K562 (cell line): ENCODE data around the gene OR2B2.

ENCODE experiments used
- BACH1 ChIP-seq: fragments of 200-800 bp; sonication (Bioruptor generic); IDR thresholded peaks from 2 replicates; pipeline ENCODE4 v1.6.1; 2016; ENCODE audit warnings: missing genetic modification characterization, missing compliant biosample characterization
- EP300 ChIP-seq: IDR thresholded peaks from 2 replicates; pipeline ENCODE4 v1.6.1; 2012; ENCODE audit warnings: low read length, improper control_type of control experiment
- JUN ChIP-seq, 2 experiments: sonication (generic) in 1 of 2; formaldehyde crosslinking in 1 of 2; IDR thresholded peaks; 2 replicates each; pipeline versions ENCODE4 v1.6.1 to v1.8.0; 2012 to 2022; ENCODE audit warnings: borderline replicate concordance in 2 of 2, mild to moderate bottlenecking in 2 of 2, improper control_type of control experiment in 1 of 2, low read depth in 1 of 2, low read length in 1 of 2, missing genetic modification reagents in 1 of 2
- KDM4B ChIP-seq, 2 experiments: fragments of 450-650 bp in 1 of 2; sonication (generic) in 1 of 2; IDR thresholded peaks; 2 replicates each; pipeline ENCODE4 v1.6.1; 2016 to 2017; ENCODE audit warnings: borderline replicate concordance in 2 of 2, antibody characterized with exemption in 1 of 2, low read depth in 1 of 2, mild to moderate bottlenecking in 1 of 2
- NFE2 ChIP-seq: IDR thresholded peaks from 2 replicates; pipeline ENCODE4 v1.6.1; 2014; ENCODE audit warnings: antibody characterized with exemption, low read depth
- NFE2L1 ChIP-seq: fragments of 450-650 bp; IDR thresholded peaks from 2 replicates; pipeline ENCODE4 v1.6.1; 2016; ENCODE audit warnings: missing genetic modification characterization, low read depth, mild to moderate bottlenecking, missing compliant biosample characterization, moderate library complexity, borderline replicate concordance
- POLR2AphosphoS5 ChIP-seq: IDR thresholded peaks from 2 replicates; pipeline ENCODE4 v1.6.1; 2011; ENCODE audit warnings: mild to moderate bottlenecking, low read depth, low read length, moderate library complexity; ENCODE audit not compliant: control insufficient read depth, insufficient read depth
- TEAD2 ChIP-seq: fragments of 450-650 bp; IDR thresholded peaks from 2 replicates; pipeline ENCODE4 v1.6.1; 2016; ENCODE audit warnings: missing genetic modification characterization, control low read depth, missing compliant biosample characterization
- ZBTB8A ChIP-seq: fragments of 450-650 bp; IDR thresholded peaks from 2 replicates; pipeline ENCODE4 v1.6.1; 2018; ENCODE audit warnings: mild to moderate bottlenecking, moderate library complexity; ENCODE audit not compliant: partially characterized antibody
- ZFP1 ChIP-seq: fragments of 450-650 bp; formaldehyde crosslinking; IDR thresholded peaks from 2 replicates; pipeline ENCODE4 v1.4.0; 2020; ENCODE audit warnings: mild to moderate bottlenecking, mixed read lengths
- TF ChIP-seq, protein P1 (sequence below), 2 experiments: fragments of 450-650 bp; formaldehyde crosslinking in 1 of 2; IDR thresholded peaks; 2 replicates each; pipeline versions ENCODE4 v1.4.0 to v1.6.1; 2014 to 2020; ENCODE audit warnings: mild to moderate bottlenecking in 2 of 2, borderline replicate concordance in 1 of 2, low read depth in 1 of 2
- TF ChIP-seq, protein P2 (sequence below), 3 experiments: IDR thresholded peaks in 2 of 3; conservative IDR thresholded peaks in 1 of 3; 2 replicates each; pipeline ENCODE4 v1.5.1; 2011 to 2012; ENCODE audit warnings: low read length in 3 of 3, mild to moderate bottlenecking in 3 of 3, control low read depth in 2 of 3, improper control_type of control experiment in 1 of 3, inconsistent platforms in 1 of 3, low read depth in 1 of 3, mixed read lengths in 1 of 3, moderate library complexity in 1 of 3; ENCODE audit not compliant: insufficient read depth in 2 of 3
- TF ChIP-seq, protein P3 (sequence below): fragments of 450-650 bp; IDR thresholded peaks from 2 replicates; pipeline ENCODE4 v1.6.1; 2016; ENCODE audit warnings: borderline replicate concordance
- TF ChIP-seq, protein P4 (sequence below): conservative IDR thresholded peaks from 2 replicates; pipeline ENCODE4 v1.6.1; 2011; ENCODE audit warnings: low read depth, mild to moderate bottlenecking, low read length; ENCODE audit not compliant: control insufficient read depth

DNA sequence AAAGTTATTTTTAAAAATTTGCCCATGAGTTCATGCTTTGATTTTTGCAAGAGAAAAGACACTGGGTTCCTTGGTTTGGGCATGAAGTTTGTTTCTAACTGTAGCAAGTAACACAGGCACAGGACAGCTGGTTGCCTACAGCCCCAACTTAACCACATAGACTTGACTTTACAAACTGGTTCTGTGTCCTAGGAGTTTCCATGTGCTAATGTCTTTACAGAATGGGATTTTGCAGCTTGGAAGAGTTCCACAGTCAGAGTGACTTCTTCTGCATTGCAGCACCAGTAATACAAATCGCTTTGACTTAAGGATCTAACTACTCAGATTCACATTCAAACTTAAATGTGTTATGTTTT is 44.3 kb downstream of the OR2B2 start:
- TF ChIP-seq BACH1 (tag) (no peak), KDM4B (IDR thresholded peaks at IDR 0.05; ENCODE audit: borderline replicate concordance in 2 of 2, low read depth in 1 of 2) (no peak), EP300 (no peak), TEAD2 (tag) (no peak), ZFP1 (CRISPR knock-in tag) (no peak), NFE2L1 (tag) (no peak), JUN (IDR thresholded peaks at IDR 0.05; ENCODE audit: borderline replicate concordance, low read depth, low read length) (no peak), JUN (CRISPR knock-in tag; IDR thresholded peaks at IDR 0.05; ENCODE audit: borderline replicate concordance) (no peak), POLR2AphosphoS5 (no peak), ZBTB8A (no peak), NFE2 (no peak)
- TF ChIP-seq, protein P1, sequence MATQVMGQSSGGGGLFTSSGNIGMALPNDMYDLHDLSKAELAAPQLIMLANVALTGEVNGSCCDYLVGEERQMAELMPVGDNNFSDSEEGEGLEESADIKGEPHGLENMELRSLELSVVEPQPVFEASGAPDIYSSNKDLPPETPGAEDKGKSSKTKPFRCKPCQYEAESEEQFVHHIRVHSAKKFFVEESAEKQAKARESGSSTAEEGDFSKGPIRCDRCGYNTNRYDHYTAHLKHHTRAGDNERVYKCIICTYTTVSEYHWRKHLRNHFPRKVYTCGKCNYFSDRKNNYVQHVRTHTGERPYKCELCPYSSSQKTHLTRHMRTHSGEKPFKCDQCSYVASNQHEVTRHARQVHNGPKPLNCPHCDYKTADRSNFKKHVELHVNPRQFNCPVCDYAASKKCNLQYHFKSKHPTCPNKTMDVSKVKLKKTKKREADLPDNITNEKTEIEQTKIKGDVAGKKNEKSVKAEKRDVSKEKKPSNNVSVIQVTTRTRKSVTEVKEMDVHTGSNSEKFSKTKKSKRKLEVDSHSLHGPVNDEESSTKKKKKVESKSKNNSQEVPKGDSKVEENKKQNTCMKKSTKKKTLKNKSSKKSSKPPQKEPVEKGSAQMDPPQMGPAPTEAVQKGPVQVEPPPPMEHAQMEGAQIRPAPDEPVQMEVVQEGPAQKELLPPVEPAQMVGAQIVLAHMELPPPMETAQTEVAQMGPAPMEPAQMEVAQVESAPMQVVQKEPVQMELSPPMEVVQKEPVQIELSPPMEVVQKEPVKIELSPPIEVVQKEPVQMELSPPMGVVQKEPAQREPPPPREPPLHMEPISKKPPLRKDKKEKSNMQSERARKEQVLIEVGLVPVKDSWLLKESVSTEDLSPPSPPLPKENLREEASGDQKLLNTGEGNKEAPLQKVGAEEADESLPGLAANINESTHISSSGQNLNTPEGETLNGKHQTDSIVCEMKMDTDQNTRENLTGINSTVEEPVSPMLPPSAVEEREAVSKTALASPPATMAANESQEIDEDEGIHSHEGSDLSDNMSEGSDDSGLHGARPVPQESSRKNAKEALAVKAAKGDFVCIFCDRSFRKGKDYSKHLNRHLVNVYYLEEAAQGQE (IDR thresholded peaks at IDR 0.05; ENCODE audit: borderline replicate concordance) = no peak
- TF ChIP-seq, protein P1 (CRISPR knock-in tag; IDR thresholded peaks at IDR 0.05; ENCODE audit: low read depth) = no peak
- TF ChIP-seq, protein P2, sequence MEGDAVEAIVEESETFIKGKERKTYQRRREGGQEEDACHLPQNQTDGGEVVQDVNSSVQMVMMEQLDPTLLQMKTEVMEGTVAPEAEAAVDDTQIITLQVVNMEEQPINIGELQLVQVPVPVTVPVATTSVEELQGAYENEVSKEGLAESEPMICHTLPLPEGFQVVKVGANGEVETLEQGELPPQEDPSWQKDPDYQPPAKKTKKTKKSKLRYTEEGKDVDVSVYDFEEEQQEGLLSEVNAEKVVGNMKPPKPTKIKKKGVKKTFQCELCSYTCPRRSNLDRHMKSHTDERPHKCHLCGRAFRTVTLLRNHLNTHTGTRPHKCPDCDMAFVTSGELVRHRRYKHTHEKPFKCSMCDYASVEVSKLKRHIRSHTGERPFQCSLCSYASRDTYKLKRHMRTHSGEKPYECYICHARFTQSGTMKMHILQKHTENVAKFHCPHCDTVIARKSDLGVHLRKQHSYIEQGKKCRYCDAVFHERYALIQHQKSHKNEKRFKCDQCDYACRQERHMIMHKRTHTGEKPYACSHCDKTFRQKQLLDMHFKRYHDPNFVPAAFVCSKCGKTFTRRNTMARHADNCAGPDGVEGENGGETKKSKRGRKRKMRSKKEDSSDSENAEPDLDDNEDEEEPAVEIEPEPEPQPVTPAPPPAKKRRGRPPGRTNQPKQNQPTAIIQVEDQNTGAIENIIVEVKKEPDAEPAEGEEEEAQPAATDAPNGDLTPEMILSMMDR (IDR thresholded peaks at IDR 0.05 in 2 of 3, conservative IDR thresholded peaks at IDR 0.05 in 1 of 3; ENCODE audit: insufficient read depth in 2 of 3, low read depth in 1 of 3, low read length in 3 of 3) = no peak
- TF ChIP-seq, protein P3, sequence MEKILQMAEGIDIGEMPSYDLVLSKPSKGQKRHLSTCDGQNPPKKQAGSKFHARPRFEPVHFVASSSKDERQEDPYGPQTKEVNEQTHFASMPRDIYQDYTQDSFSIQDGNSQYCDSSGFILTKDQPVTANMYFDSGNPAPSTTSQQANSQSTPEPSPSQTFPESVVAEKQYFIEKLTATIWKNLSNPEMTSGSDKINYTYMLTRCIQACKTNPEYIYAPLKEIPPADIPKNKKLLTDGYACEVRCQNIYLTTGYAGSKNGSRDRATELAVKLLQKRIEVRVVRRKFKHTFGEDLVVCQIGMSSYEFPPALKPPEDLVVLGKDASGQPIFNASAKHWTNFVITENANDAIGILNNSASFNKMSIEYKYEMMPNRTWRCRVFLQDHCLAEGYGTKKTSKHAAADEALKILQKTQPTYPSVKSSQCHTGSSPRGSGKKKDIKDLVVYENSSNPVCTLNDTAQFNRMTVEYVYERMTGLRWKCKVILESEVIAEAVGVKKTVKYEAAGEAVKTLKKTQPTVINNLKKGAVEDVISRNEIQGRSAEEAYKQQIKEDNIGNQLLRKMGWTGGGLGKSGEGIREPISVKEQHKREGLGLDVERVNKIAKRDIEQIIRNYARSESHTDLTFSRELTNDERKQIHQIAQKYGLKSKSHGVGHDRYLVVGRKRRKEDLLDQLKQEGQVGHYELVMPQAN = no peak
- TF ChIP-seq, protein P4, sequence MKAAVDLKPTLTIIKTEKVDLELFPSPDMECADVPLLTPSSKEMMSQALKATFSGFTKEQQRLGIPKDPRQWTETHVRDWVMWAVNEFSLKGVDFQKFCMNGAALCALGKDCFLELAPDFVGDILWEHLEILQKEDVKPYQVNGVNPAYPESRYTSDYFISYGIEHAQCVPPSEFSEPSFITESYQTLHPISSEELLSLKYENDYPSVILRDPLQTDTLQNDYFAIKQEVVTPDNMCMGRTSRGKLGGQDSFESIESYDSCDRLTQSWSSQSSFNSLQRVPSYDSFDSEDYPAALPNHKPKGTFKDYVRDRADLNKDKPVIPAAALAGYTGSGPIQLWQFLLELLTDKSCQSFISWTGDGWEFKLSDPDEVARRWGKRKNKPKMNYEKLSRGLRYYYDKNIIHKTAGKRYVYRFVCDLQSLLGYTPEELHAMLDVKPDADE = no peak
